GM21619 (cell line): ENCODE data around the gene B3GNT5.

Source experiments
- ATAC-seq: cut with Tn5 transposase; IDR thresholded peaks from one replicate; pipeline ENCODE4 v1.9.1; 2021; ENCODE audit not compliant: unreplicated experiment

B3GNT5 gene

GRCh38 chr3:183288117-183288516, 35.1 kb downstream of the B3GNT5 start:
- no peak for ATAC-seq

DNA sequence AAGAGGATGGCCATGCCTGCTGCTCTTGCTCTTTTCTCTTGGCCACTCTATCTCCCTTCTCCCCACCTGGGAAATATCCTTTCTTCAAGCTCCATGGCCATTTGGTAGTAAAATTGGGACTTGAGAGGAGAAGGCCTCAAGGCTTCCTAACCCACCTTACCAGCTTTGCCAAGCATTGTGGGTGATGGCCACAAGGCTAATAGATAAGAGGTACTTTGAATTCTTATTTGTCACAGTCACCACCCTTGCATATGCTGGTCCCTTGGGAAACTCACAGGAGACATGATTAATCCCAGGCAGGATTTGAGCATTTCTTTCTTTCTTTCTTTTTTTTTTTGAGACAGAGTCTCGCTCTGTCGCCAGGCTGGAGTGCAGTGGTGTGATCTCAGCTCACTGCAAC, 37.2 kb downstream of the B3GNT5 start:
- no peak for ATAC-seq

GRCh38 chr3:183291497-183292031, 38.5 kb downstream of the B3GNT5 start:
- no peak for ATAC-seq

DNA sequence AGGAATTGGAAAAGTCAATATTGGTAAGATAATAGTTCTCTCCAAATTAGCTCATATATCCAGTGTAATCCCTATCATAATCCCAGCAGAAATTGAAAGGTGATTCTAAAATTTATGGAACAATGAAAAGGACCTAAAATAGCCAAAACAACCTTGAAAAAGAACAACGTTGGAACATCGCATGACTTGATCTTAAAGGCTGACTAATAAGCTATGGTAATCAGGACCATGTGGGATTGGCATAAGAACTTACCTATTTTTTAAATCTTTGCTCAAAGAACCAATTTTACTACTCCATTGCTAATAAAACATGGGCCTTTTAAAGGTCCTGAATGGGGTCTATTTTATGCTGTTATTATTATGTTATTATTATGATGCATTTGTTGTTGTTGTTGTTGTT, 40.9 kb downstream of the B3GNT5 start:
- no peak for ATAC-seq

DNA sequence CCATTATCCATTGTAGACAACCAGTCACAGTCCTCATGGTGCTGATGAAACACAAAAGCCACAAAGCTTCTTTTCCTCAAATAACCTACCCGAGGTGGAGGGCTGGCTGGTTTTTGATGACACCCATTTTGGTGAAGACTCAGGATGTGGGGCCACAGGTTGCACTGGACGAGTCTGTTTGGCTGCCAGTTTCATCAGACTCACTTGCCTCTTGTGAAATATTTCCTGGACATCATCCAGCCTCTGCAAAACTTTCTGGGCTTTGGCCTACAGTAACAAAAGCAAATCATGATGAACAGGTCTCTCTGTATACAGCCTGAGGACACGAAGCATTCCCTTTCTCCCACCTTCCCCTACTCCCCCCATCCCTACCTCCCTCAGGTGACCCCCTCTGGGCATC, 42.2 kb downstream of the B3GNT5 start:
- ATAC-seq, result no peak

DNA sequence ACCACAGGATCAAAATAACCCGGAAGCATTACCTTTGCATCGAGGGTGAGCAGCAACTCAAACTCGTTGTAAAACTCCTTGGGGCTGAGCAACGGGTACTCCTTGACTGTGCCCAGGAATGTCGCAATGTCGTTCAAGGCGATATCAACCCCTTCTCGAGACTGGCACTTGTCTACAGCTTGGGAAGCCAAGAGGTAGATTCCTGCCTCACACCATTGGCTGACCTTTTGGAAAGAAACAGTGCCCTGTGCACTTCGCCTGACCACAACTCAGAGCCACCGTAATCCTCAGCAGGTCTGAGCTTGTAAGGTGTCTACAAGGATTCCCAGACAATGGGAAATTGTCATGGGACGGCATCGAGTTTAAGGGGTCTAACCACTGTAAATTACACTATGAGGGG, 43.9 kb downstream of the B3GNT5 start:
- ATAC-seq, result no peak

DNA sequence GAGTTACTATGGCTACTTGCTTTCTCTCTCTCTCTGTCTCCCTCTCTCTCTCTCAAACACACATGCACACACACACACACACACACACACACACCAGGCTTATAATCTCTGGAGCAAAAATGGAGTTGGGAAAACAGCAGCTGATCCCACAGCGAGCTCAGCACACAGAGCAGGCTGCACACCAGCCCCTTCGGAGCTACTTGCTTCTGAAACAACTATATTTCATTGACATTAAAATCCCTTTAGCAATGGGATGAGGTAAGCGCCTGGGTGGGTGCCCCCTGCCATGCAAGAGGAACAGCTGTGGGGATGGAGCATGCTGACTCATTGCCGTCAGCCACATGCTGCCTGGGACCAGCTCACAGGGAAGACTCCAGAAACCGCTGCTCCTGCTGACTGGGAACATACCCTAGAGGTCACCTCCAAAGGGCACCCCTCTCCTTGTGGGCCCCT, 45.7 kb downstream of the B3GNT5 start:
- no peak for ATAC-seq

GRCh38 chr3:183299976-183300375, 46.9 kb downstream of the B3GNT5 start:
- ATAC-seq, result no peak

DNA sequence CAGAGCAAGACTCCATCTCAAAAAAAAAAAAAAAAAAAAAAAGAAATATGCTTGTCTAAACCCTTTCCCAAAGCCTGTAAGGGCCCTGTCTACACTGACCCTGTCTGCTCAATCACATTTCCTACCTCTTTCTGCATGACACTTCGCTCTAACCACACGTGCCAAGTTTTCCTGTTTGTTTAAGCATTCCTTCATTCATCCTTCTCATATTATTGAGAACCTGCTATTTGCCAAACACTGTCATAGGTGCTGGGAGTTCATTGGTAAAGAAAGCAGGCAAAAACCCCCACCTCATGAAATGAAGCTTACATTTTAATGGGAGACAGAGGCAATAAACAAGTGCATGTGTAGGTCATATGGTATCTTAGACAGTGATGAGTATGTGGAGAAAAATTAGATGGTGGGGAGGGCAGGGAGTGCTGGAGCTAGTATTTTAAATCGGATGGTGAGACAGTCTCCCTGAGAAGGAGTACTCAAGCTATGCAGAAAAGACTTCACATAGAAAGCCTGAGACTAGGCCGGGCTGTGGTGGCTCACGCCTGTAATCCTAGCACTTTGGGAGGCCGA, 48.0 kb downstream of the B3GNT5 start:
- ATAC-seq, result no peak

DNA sequence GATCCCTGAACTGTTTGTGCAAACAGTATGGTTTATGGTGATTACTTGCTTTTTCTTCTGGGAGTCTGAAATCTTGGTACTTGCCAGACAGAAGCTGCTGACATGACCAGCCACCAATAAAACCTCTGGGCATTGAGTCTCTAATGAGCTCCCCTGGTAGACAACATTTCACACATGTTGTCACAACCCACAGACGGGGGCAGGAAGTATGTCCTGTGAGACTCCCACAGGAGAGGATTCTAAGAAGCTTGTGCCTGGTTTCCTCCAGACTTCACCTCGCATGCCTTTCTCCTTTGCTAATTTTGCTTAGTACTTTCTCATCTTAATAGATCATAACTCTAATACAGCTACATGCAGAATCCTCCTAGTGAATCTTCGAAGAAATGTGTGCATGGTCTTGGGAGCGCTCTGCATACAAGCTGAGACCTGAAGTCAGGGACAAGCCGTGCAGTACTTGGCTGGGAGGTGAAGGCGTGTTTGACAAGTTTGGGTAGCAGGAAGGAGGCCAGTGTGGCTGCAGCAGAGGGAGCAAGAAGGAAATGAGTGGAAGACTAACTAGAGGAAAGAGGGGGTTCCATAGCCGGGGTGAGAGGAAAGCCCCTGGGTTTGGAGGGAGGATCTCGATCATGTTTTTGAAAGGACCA, 49.0 kb downstream of the B3GNT5 start:
- no peak for ATAC-seq

GRCh38 chr3:183303690-183304089, 50.6 kb downstream of the B3GNT5 start:
- ATAC-seq, result no peak

- ATAC-seq, result peak; percentile 82
Measured at GRCh38 chr3:183306798-183307671, 54.0 kb downstream of the B3GNT5 start.

DNA sequence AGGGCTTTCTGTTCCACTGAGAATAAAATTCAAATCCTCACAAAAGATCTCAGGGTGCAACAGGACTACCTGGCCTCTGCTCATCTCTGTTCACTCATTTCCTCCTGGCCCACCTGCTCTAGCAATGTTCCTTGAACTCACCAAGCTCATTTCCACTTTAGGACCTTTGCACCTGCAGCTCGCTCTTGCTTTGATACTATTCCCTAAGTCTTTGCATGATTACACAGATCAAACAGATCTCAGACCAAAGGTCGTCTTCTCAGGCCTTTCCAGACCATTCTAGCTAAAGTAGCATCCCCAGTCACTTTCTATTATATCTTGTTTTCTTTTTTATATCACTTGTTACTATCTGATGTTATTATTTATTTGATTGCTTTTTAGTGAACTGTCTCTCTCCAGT, 54.7 kb downstream of the B3GNT5 start:
- ATAC-seq, result no peak

DNA sequence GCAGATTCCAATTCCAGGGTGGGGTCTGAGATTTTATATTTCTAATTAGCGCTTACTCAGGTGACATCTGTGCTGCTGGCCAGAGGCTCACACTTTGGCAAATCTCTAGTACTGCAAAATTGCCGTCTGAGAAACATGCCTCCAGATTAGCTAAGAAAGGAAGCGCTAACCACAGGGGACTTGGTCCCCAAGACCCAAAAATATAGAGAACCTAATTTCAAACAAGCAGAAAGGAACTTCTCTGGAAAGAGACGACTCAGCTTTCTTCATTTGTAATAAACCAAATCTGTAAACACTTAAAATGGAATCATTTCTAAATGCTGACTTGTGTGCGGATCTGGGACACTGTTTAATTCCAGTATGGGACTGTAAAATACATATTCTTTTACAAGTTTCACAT, 55.7 kb downstream of the B3GNT5 start:
- ATAC-seq, result no peak

- ATAC-seq, result no peak
Measured at GRCh38 chr3:183309276-183309675, 56.2 kb downstream of the B3GNT5 start.

DNA sequence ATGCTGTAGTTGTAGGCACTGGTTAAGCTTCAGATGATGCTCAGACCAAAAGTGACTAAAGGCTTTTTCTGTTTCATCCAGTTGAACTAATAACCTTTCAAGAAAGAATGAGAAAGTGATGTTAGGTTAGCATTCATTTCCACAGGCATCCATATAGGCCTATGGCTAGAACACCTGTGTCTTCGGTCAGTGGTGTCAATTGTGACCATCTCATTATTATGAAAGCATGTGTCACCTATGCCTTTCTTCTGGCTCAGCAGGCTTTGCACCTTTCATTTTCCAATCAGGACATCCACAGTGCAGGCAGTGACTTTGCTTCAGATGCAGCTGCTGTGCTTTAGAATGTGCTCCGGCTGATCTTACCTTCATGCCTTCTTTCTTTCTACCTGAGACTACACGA, 57.9 kb downstream of the B3GNT5 start:
- no peak for ATAC-seq

GRCh38 chr3:183312433-183312832, 59.4 kb downstream of the B3GNT5 start:
- no peak for ATAC-seq

DNA sequence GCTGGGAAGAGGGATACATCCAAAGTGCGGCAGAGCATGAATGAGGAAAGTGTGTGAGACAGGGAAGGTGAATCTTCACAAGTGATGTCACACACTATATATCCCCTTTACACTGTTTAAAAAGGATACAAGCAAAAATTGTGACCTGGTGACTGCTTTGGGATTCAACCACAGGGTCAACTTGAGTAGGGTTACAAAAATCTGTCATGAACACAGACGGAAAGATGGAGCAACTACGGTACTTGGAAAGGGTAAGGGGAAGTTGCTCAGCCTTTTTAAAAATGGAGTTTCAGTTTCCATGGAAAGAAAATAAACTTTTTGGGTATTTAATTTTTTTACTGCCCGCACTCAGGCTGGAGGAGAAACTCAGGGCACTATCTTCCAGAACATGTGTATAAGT, 60.3 kb downstream of the B3GNT5 start:
- no peak for ATAC-seq

GRCh38 chr3:183313764-183314163, 60.7 kb downstream of the B3GNT5 start:
- no peak for ATAC-seq

GRCh38 chr3:183315739-183316138, 62.7 kb downstream of the B3GNT5 start:
- ATAC-seq, result no peak

DNA sequence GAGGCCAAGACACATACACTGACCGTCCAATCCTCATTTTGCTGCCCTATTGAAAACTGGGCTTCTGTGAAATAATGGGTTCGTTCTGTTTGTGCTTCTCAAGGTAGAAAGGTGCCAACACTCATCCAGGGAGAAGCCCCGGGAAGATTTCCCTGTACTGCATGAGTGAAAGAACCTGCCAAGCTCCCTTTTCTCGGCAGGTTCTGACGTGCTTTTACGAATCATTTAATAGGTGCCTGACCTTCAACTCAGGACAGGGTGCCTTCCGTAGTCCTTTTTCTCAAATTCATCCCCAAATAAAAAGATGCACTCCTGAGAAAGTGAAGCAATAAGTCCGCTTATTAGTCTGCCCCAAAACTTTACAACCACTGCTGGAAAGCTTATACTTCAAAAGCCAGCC, 64.2 kb downstream of the B3GNT5 start:
- ATAC-seq, result no peak
